H1 (cell line): ENCODE measurements around the gene ARHGAP42. TPM values are rescaled to one million over a fixed set of nuclear protein-coding genes. Genes with fewer than 3 reads are reported as not detected.

Experiments used
- CTCF ChIA-PET: fragments of 300-600 bp; sonication (Branson Sonifier 250); formaldehyde crosslinking; loops from one replicate; lab custom pipeline; 2021; ENCODE audit not compliant: partially characterized antibody; lab: Charles Lee
- POLR2A ChIA-PET: fragments of 300-600 bp; sonication (Branson Sonifier 250); formaldehyde crosslinking; loops from one replicate; lab custom pipeline; 2021; ENCODE audit warnings: inconsistent platforms; ENCODE audit not compliant: partially characterized antibody; lab: Charles Lee
- DNase-seq, 2 experiments: peaks; one replicate each; pipeline versions ENCODE4 v3.0.0 to v3.0.0-alpha.2; 2010 to 2022; ENCODE audit warnings: low spot score in 2 of 2, low read depth in 1 of 2, mixed read lengths in 1 of 2
- FAIRE-seq: peaks from 2 replicates; lab custom pipeline; 2011; peaks lifted over from hg19 to GRCh38; lab: Jason Lieb, UNC
- H2AFZ ChIP-seq: 2 replicates; pipeline ENCODE4 v1.8.1; 2012; ENCODE audit warnings: low read length, inconsistent platforms
- H2AK5ac ChIP-seq: 2 replicates; pipeline ENCODE4 v1.6.1; 2013; ENCODE audit warnings: low read depth, low read length
- H2BK120ac ChIP-seq: replicated peaks from 2 replicates; pipeline ENCODE3; 2013; ENCODE audit warnings: low read depth, low read length, inconsistent platforms
- H2BK12ac ChIP-seq: 2 replicates; pipeline ENCODE4 v1.6.1; 2013; ENCODE audit warnings: low read depth, low read length
- H2BK15ac ChIP-seq: 2 replicates; pipeline ENCODE4 v1.6.1; 2013; ENCODE audit warnings: low read length
- H2BK20ac ChIP-seq: 2 replicates; pipeline ENCODE4 v1.6.1; 2013; ENCODE audit warnings: low read length
- H2BK5ac ChIP-seq: 2 replicates; pipeline ENCODE4 v1.6.1; 2013; ENCODE audit warnings: low read depth, low read length
- H3K14ac ChIP-seq: 2 replicates; pipeline ENCODE4 v1.6.1; 2013; ENCODE audit warnings: inconsistent platforms; ENCODE audit not compliant: insufficient read length
- H3K18ac ChIP-seq: 2 replicates; pipeline ENCODE4 v1.6.1; 2013; ENCODE audit warnings: low read length; ENCODE audit errors: extremely low read depth
- H3K23ac ChIP-seq: 2 replicates; pipeline ENCODE4 v1.6.1; 2013; ENCODE audit warnings: inconsistent platforms; ENCODE audit not compliant: insufficient read length
- H3K23me2 ChIP-seq: 2 replicates; pipeline ENCODE4 v1.6.1; 2013; ENCODE audit warnings: low read depth, low read length
- H3K27ac ChIP-seq: 2 replicates; pipeline ENCODE4 v1.6.1; 2011; ENCODE audit warnings: low read depth, low read length, inconsistent platforms
- H3K27me3 ChIP-seq, 4 experiments: replicated peaks in 1 of 4; 1 replicate in 1 of 4; 2 replicates in 3 of 4; pipeline versions ENCODE4 v1.6.1 to v1.8.1; 2011 to 2013; ENCODE audit warnings: low read length in 3 of 4, mild to moderate bottlenecking in 3 of 4, inconsistent platforms in 2 of 4, mixed read lengths in 2 of 4, moderate library complexity in 1 of 4; ENCODE audit not compliant: control insufficient read depth in 3 of 4, insufficient read depth in 3 of 4; ENCODE audit errors: extremely low read depth in 1 of 4
- H3K36me3 ChIP-seq, 4 experiments: 2 replicates each; pipeline versions ENCODE4 v1.6.1 to v1.8.1; 2011 to 2013; ENCODE audit warnings: mild to moderate bottlenecking in 4 of 4, low read length in 3 of 4, moderate library complexity in 2 of 4, control low read depth in 1 of 4, inconsistent platforms in 1 of 4; ENCODE audit not compliant: insufficient read depth in 4 of 4, control insufficient read depth in 2 of 4
- H3K4ac ChIP-seq: replicated peaks from 2 replicates; pipeline ENCODE3; 2013; ENCODE audit warnings: low read length, low read depth, mixed read lengths, inconsistent platforms; ENCODE audit not compliant: insufficient read length
- H3K4me1 ChIP-seq, 4 experiments: replicated peaks in 1 of 4; 1 replicate in 1 of 4; 2 replicates in 3 of 4; pipeline versions ENCODE4 v1.6.1 to v1.8.1; 2011 to 2013; ENCODE audit warnings: low read length in 3 of 4, inconsistent platforms in 2 of 4, mixed read lengths in 1 of 4; ENCODE audit not compliant: insufficient read depth in 4 of 4, control insufficient read depth in 3 of 4
- H3K4me2 ChIP-seq, 2 experiments: 2 replicates each; pipeline versions ENCODE4 v1.6.1 to v1.8.1; 2011 to 2013; ENCODE audit warnings: low read depth in 2 of 2, low read length in 2 of 2, control low read depth in 1 of 2, inconsistent platforms in 1 of 2, mild to moderate bottlenecking in 1 of 2; ENCODE audit not compliant: insufficient read depth in 1 of 2
- H3K4me3 ChIP-seq, 4 experiments: fragments of 200-600, 300-600 bp in 1 of 4; sonication (generic), shearing (Covaris generic), sonication (Bioruptor Twin) in 1 of 4; 2 replicates each; pipeline versions ENCODE4 v1.5.1 to v1.8.1; 2011 to 2016; ENCODE audit warnings: low read length in 4 of 4, low read depth in 3 of 4, control low read depth in 2 of 4, inconsistent platforms in 2 of 4, mild to moderate bottlenecking in 2 of 4, mixed read lengths in 1 of 4, moderate library complexity in 1 of 4; ENCODE audit not compliant: insufficient read depth in 2 of 4; ENCODE audit errors: extremely low read depth in 1 of 4
- H3K56ac ChIP-seq: replicated peaks from 2 replicates; pipeline ENCODE3; 2013; ENCODE audit warnings: low read depth, mild to moderate bottlenecking, mixed read lengths, low read length, inconsistent platforms; ENCODE audit not compliant: insufficient read length
- H3K79me1 ChIP-seq: 2 replicates; pipeline ENCODE4 v1.6.1; 2013; ENCODE audit warnings: low read depth, low read length, control low read depth
- H3K79me2 ChIP-seq, 2 experiments: 2 replicates each; pipeline versions ENCODE4 v1.6.1 to v1.8.1; 2012 to 2013; ENCODE audit warnings: low read length in 2 of 2, mild to moderate bottlenecking in 2 of 2, inconsistent platforms in 1 of 2; ENCODE audit not compliant: insufficient read depth in 2 of 2, control insufficient read depth in 1 of 2
- H3K9ac ChIP-seq, 4 experiments: replicated peaks in 1 of 4; 1 replicate in 1 of 4; 2 replicates in 3 of 4; pipeline versions ENCODE4 v1.6.1 to v1.8.1; 2011 to 2013; ENCODE audit warnings: low read depth in 3 of 4, low read length in 3 of 4, control low read depth in 2 of 4, mild to moderate bottlenecking in 2 of 4, moderate library complexity in 2 of 4, inconsistent platforms in 1 of 4; ENCODE audit errors: extremely low read depth in 1 of 4
- H3K9me3 ChIP-seq, 2 experiments: 2 replicates each; pipeline versions ENCODE4 v1.6.1 to v1.8.1; 2012 to 2013; ENCODE audit warnings: mild to moderate bottlenecking in 2 of 2, moderate library complexity in 2 of 2, control low read depth in 1 of 2, inconsistent platforms in 1 of 2, low read depth in 1 of 2, low read length in 1 of 2, mixed read lengths in 1 of 2; ENCODE audit not compliant: insufficient read depth in 2 of 2
- H4K20me1 ChIP-seq, 2 experiments: replicated peaks in 1 of 2; 2 replicates each; pipeline versions ENCODE3 to v1.8.1; 2011 to 2013; ENCODE audit warnings: inconsistent platforms in 2 of 2, low read length in 2 of 2, mild to moderate bottlenecking in 1 of 2; ENCODE audit not compliant: insufficient read depth in 2 of 2, control insufficient read depth in 1 of 2
- H4K5ac ChIP-seq: 2 replicates; pipeline ENCODE4 v1.6.1; 2013; ENCODE audit warnings: low read length, low read depth, mixed read lengths, inconsistent platforms; ENCODE audit not compliant: insufficient read length
- H4K8ac ChIP-seq: 2 replicates; pipeline ENCODE4 v1.8.0; 2013; ENCODE audit warnings: mild to moderate bottlenecking, moderate library complexity, low read length, inconsistent platforms; ENCODE audit not compliant: insufficient read depth; ENCODE audit errors: extremely low read depth
- H4K91ac ChIP-seq: replicated peaks from 2 replicates; pipeline ENCODE3; 2013; ENCODE audit warnings: low read length, mixed read lengths, inconsistent platforms; ENCODE audit not compliant: insufficient read length
- BRCA1 ChIP-seq: IDR thresholded peaks from 2 replicates; pipeline ENCODE4 v1.6.1; 2012; ENCODE audit warnings: low read depth, low read length, improper control_type of control experiment
- RAD21 ChIP-seq, 2 experiments: IDR thresholded peaks in 1 of 2; conservative IDR thresholded peaks in 1 of 2; 2 replicates each; pipeline ENCODE4 v1.6.1; 2011; ENCODE audit warnings: low read depth in 2 of 2, low read length in 2 of 2, improper control_type of control experiment in 1 of 2, inconsistent platforms in 1 of 2, mild to moderate bottlenecking in 1 of 2, moderate library complexity in 1 of 2
- WGBS, 2 experiments: shearing (Covaris generic) in 1 of 2; methylation state at CpG; one replicate each; pipeline versions ENCODE4 v1.1.6 to v1.1.7; 2013 to 2015; ENCODE audit warnings: low lambda C conversion rate in 2 of 2, mixed read lengths in 2 of 2, inconsistent platforms in 1 of 2, low coverage in 1 of 2, missing lambda C conversion rate in 1 of 2; ENCODE audit not compliant: insufficient replicate concordance in 2 of 2, insufficient coverage in 1 of 2, insufficient read length in 1 of 2; ENCODE audit errors: extremely low coverage in 1 of 2, missing lambda C conversion rate in 1 of 2; 5-methylcytosine and 5-hydroxymethylcytosine counted together
- polyA plus RNA-seq, 7 experiments: library from polyadenylated mRNA; depleted of rRNA in 3 of 7; stranded (reverse) in 5 of 7; unstranded in 2 of 7; fragments of >200 nt in 5 of 7; fragments of 200-250 nt in 2 of 7; gene quantifications; 1 replicate in 5 of 7; 2 replicates in 1 of 7; 4 replicates in 1 of 7; pipeline versions ENCODE4 v1.2.1 to v1.2.3, GENCODE V29; 2011 to 2013; ENCODE audit warnings: missing spikeins in 2 of 7, mixed read lengths in 2 of 7
- total RNA-seq: library from RNA; stranded (reverse); fragmentation: NEBNext Ultra II Directional; extraction: Animal tissue kit (Norgen Biotek cat#: 25700); gene quantifications from 2 replicates; pipeline ENCODE4 v1.2.1, GENCODE V29; 2021
- TF ChIP-seq, protein P1 (sequence below), 3 experiments: IDR thresholded peaks; 1 replicate in 2 of 3; 2 replicates in 1 of 3; pipeline versions ENCODE4 v1.5.1 to v1.6.1; 2011; ENCODE audit warnings: low read length in 3 of 3, mild to moderate bottlenecking in 3 of 3, inconsistent platforms in 2 of 3, low read depth in 1 of 3, moderate library complexity in 1 of 3; ENCODE audit not compliant: insufficient read depth in 1 of 3; ENCODE audit errors: control extremely low read depth in 1 of 3

ARHGAP42 gene
- total and polyA plus RNA-seq, 2 of the 8 experiments (the other 6 are each of a cell fraction or from before 2014, with no cell fraction given): 22.2 to 33.5 TPM

DNA sequence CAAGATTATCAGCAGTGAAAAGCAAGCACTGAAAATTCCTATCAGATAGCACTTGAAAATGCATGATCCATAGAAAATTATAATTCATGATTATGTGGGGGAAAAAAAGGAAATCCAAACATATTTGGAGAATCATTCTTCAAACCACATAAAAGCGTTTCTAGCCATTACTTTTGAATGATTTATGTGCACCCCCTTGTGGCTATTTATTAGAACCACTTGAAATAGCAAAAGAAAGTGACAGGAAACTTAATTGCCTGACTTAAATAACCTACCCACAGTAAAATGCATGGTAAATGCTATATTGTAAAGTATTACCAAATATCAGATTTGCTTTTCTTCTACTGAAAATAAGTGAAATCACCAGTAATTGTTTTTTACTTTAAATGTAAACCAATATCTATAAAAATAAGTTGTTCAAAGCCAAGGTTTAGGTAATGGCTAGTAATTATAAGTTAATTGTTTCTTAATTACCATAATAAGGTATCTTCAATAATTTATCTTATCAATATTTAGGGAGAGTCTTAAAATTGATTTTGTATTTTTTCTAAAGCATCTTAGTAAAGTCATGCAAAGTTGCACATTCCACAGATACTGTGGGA is 168.5 kb downstream of the ARHGAP42 start:
- Histone ChIP-seq H3K56ac (no peak overlapping the region), H3K4me3 (no peak overlapping the region), H4K8ac (no peak overlapping the region), H2AFZ (no peak overlapping the region), H3K27me3 (no peaks in the 10 kb centered on the region), H3K9me3 (no peaks in the 10 kb centered on the region), H4K91ac (no peak overlapping the region), H2AK5ac (no peak overlapping the region), H3K36me3 (no peaks in the 10 kb centered on the region), H3K9ac (no peak overlapping the region), H3K27ac (no peak overlapping the region), H3K79me2 (peaks cover 0 to 36% of the 10 kb centered on the region in 2 experiments; a peak in 2 of 4 replicates), H2BK5ac (no peak overlapping the region), H3K14ac (no peak overlapping the region), H3K23ac (no peak overlapping the region), H4K20me1 (no peaks in the 10 kb centered on the region), H2BK120ac (no peak overlapping the region), H3K4ac (no peak overlapping the region), H2BK20ac (no peak overlapping the region), H2BK12ac (no peak overlapping the region), H3K79me1 (no peaks in the 10 kb centered on the region), H3K4me1 (peaks cover 0 to 15% (median 10%) of the 10 kb centered on the region in 4 experiments; a peak in 4 of 7 replicates), H2BK15ac (no peak overlapping the region), H3K4me2 (no peak overlapping the region), H4K5ac (no peak overlapping the region), H3K18ac (no peak overlapping the region), H3K23me2 (no peaks in the 10 kb centered on the region)
- TF ChIP-seq BRCA1 (no peak), RAD21 (IDR thresholded peaks at IDR 0.05 in 1 of 2, conservative IDR thresholded peaks at IDR 0.05 in 1 of 2; ENCODE audit: low read depth in 2 of 2, low read length in 2 of 2) (peak; percentile 70 to 81)
- TF ChIP-seq, protein P1, sequence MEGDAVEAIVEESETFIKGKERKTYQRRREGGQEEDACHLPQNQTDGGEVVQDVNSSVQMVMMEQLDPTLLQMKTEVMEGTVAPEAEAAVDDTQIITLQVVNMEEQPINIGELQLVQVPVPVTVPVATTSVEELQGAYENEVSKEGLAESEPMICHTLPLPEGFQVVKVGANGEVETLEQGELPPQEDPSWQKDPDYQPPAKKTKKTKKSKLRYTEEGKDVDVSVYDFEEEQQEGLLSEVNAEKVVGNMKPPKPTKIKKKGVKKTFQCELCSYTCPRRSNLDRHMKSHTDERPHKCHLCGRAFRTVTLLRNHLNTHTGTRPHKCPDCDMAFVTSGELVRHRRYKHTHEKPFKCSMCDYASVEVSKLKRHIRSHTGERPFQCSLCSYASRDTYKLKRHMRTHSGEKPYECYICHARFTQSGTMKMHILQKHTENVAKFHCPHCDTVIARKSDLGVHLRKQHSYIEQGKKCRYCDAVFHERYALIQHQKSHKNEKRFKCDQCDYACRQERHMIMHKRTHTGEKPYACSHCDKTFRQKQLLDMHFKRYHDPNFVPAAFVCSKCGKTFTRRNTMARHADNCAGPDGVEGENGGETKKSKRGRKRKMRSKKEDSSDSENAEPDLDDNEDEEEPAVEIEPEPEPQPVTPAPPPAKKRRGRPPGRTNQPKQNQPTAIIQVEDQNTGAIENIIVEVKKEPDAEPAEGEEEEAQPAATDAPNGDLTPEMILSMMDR (IDR thresholded peaks at IDR 0.05; ENCODE audit: control extremely low read depth in 1 of 3, insufficient read depth in 1 of 3, low read depth in 1 of 3, low read length in 3 of 3): peak in 2 of 3 experiments; percentile 10 to 53; a peak in 2 of 4 replicates
- DNase-seq (no peak), FAIRE-seq (no peak)
- POLR2A ChIA-PET: no interaction called here
- CTCF ChIA-PET: interaction anchor here (0.7 to 2.4 kb wide), 23 partner anchors 10 to 279 kb away, joined by 3 to 18 read pairs (median 4); no protein-coding TSS in a partner anchor
- WGBS, 2 experiments: 26% methylated on average over 1 of the region's 1 CpG; no CpG with 5 or more reads in 1 of the 2 experiments
